Psoas muscle (tissue), 8 donors: ENCODE results near the gene U2AF1. TPM values are rescaled to one million over a fixed set of nuclear protein-coding genes. Genes with fewer than 3 reads are reported as not detected.
"Not testable (repeated sequence)": the region's sequence is repeated elsewhere in the genome, so short reads cannot be mapped to it uniquely, and the experiment has no call there.

ENCODE experiments used
- ATAC-seq, 4 donors: fragments of 200-7000 bp; cut with Tn5 transposase; one replicate each; pipeline ENCODE4 v1.9.1; 2020; ENCODE audit warnings: moderate library complexity in 3 of 4, mild to moderate bottlenecking in 2 of 4
- DNase-seq, 2 donors: peaks; one replicate each; pipeline ENCODE4 v3.0.0-alpha.2; 2020
- H3K27ac ChIP-seq: fragments of 200-600 bp; one replicate; pipeline ENCODE4 v1.8.0; 2022
- H3K27me3 ChIP-seq, 3 donors: fragments of 200-600 bp in 1 of 3; one replicate each; pipeline versions ENCODE4 v1.6.1 to v1.8.0; 2013 to 2022; ENCODE audit warnings: low read length in 2 of 3, mild to moderate bottlenecking in 2 of 3, moderate library complexity in 1 of 3; ENCODE audit not compliant: insufficient read depth in 3 of 3
- H3K36me3 ChIP-seq, 2 donors: fragments of 200-600 bp in 1 of 2; one replicate each; pipeline versions ENCODE4 v1.6.1 to v1.8.0; 2013 to 2022; ENCODE audit warnings: low read depth in 1 of 2, mild to moderate bottlenecking in 1 of 2, moderate library complexity in 1 of 2; ENCODE audit not compliant: insufficient read depth in 1 of 2
- H3K4me1 ChIP-seq: fragments of 200-600 bp; one replicate; pipeline ENCODE4 v1.8.0; 2022
- H3K4me3 ChIP-seq: fragments of 200-600 bp; one replicate; pipeline ENCODE4 v1.8.0; 2022; ENCODE audit warnings: mild to moderate bottlenecking
- H3K9me3 ChIP-seq: fragments of 200-600 bp; one replicate; pipeline ENCODE4 v1.8.0; 2022
- WGBS, 3 donors: extraction: QIAGEN DNeasy Blood & Tissue Kit; methylation state at CpG; one replicate each; pipeline versions ENCODE4 v1.1.6 to v1.1.7; 2013; 5-methylcytosine and 5-hydroxymethylcytosine counted together
- intact Hi-C, 2 donors: fragments of 100-400 bp; cut with DNase I; formaldehyde crosslinking; loops; one replicate each; pipeline versions ENCODE4 v1.11.0 to v1.14.2; 2022
- polyA plus RNA-seq, 3 donors: library from polyadenylated mRNA; stranded (reverse); fragments of 200-250 nt; gene quantifications; one replicate each; pipeline ENCODE4 v1.2.3, GENCODE V29; 2013
- total RNA-seq, 4 donors: library from RNA; stranded (reverse); fragmentation: NEBNext Ultra II Directional in 2 of 4; extraction: Animal tissue kit (Norgen Biotek cat#: 25700) in 2 of 4; gene quantifications; one replicate each; pipeline versions ENCODE4 v1.2.1 to v1.2.4, GENCODE V29; 2021 to 2023
- donor health status: healthy with polysubstance abuse.
- donor health status: DM: no; HTN: no; CAD: no; lungs with moderate emphysema.
- donor health status: Bipolar disorder and iron deficiency.
- donor health status: healthy.
- donor health status: DM: yes; HTN: yes; CAD: no.
- donor health status: DM: no; HTN: no; CAD: no.
- donor health status: DM: no; HTN: no; CAD: no.
- donor health status: DM: yes; HTN: yes; CAD: no.

U2AF1 gene
- total and polyA plus RNA-seq, 7 donors, result 4.9 to 98.7 (median 14.4) TPM

DNA sequence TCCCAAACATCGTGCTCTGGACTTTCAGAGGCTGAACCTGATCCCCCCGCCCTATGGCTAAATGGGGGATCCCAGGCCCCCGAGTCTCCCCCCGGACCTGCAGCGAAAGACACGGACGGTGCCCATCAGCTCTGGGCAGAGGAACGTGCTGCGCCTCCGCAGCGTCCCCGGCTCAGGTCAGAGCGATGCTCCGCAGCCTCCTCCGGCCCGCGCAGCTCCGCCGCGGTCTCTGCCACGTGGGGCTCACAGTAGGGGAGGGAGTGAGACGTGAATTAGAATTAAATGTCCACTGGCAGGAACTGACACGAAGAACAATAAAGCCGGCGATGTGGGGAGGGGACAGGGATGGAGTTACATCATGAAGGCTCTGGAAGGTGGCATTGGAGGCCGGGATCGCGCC is 30.7 kb downstream of the U2AF1 start:
- H3K27me3 ChIP-seq, H3K9me3 ChIP-seq, H3K36me3 ChIP-seq, H3K4me1 ChIP-seq, H3K4me3 ChIP-seq, DNase-seq, ATAC-seq, H3K27ac ChIP-seq, intact Hi-C loops: not testable (repeated sequence)
- WGBS, 3 donors, result 4% methylated on average over 15 of the region's 28 CpGs; no CpG with 5 or more reads in 2 of the 3 donors

DNA sequence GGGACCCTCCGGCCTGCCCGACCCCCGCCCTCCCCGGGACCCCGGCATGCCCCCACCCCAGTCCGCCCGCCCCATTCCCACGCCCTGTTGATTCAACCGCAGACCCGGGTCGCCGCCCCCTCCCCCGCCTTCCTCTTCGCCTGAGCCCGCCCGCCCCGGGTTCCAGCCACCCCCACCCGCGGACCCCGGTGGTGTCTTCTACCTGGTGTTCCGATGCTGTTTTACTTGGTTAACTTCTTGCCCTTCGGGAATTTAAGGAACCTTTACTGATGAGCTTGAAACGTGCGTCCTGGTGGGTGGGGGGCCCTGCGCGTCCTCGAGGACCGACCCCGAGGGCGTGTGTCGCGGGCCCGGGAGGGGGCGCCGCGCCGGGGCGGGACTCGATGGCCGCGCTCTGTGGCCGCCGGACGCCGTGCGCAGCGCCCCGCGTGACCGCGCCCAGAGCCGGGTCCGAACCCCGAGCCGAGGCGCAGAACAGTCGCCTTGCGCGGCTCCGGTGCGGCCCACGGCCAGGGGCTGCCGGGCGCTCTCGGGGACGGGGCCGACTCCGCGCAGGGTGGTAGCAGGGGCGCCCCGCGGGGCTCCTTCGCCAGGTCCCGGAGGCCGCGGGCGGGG is 31.2 kb downstream of the U2AF1 start:
- H3K4me1 ChIP-seq, H3K9me3 ChIP-seq, intact Hi-C loops, H3K4me3 ChIP-seq, ATAC-seq, H3K27me3 ChIP-seq, H3K27ac ChIP-seq, DNase-seq, H3K36me3 ChIP-seq: not testable (repeated sequence)
- no CpG with 5 or more reads among the region's 77 CpGs for WGBS, 3 donors

DNA sequence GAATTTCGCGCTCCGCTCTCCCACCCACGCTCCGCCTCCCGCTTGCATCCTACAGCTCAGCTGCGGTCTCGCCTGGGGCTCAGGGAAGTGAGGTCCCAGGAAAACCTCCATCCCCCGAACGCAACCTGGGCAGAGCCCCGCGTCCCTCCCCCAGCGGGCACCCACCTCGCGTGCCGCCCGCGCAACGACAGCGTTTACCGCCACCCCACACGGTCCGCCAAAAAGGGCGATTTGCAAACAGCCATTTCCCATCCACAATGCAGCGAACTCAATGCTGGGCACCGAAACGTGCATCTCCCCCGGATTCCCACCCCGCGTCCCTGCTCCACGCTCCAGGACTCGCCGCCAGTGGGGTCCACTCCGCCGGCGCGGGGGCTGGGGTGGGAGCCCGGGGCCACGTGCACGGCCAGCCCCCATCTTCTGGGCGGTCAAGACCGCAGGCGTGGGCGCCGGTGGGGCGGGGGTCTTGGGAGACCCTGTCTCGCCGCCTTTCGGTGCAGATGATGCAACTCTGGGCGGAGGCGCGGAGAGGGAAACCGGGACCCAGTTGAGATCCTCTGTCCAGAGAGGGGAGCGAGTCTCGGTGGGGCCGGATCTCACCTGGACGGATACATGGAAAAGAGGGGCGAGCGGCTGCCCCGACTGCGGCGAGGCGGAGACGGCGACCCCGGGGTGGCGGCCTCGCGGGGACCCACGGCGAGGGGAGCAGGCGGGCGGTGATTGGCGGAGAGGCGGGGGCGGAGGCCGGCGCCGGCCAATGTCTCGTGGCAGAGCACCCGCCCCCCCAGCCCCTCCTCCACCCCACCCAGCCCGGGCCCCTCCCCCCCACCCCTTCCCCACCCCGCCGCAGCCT is 32.0 kb downstream of the U2AF1 start, which contains the start of gene CBS:
CBS (minus strand) TSS at position 666 of the 853 bp plus-strand sequence. CDS start 3,642 bp downstream, outside the sequence.
- intact Hi-C loops, H3K27me3 ChIP-seq, H3K36me3 ChIP-seq, H3K4me1 ChIP-seq, DNase-seq, H3K4me3 ChIP-seq, H3K27ac ChIP-seq, H3K9me3 ChIP-seq: not testable (repeated sequence)
- WGBS, 3 donors, result no CpG with 5 or more reads among the region's 84 CpGs
- ATAC-seq, result peak in 3 of 4 donors; percentile 10 to 41 (median 14)

DNA sequence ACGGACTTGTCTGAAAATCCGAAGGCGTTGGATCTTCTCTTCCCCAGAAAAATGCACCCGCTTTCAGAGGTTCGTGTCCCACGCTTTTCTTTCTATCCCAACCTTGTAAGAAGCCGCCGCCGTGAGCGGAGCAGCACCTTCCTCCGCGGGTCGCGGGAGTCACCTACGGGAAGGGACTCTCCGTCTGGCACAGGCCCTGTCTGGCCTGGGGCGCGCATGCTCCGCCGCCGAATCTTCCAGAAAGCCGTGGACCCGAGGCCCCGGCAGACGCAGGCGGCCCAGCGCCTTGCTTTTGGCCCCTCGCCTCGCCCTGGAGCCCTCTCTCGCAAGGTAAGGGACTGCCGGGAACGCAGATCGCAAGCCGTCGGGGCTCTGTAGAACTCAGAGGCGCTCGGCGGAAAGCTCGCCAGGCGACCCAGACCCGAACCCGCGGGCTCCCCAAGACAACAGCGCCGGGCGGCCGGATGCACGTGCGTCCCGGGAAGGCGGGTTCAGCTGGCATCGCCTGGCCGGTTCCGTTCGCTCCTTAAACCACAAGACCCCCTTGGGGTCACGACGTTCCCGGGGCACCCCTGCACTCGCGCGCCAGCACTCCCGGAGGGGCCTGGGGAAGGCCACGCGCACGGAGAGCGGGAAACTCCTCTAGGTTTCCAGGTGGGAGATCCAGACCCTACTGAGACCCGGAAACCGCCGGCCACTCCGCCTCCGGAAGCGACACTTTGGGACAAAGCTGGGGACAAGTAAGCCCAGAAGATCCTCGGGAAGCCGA is 32.8 kb downstream of the U2AF1 start:
- H3K4me1 ChIP-seq, H3K36me3 ChIP-seq, DNase-seq, H3K27me3 ChIP-seq, H3K27ac ChIP-seq, H3K9me3 ChIP-seq, H3K4me3 ChIP-seq, intact Hi-C loops: not testable (repeated sequence)
- no CpG with 5 or more reads among the region's 74 CpGs for WGBS, 3 donors
- ATAC-seq, result peak in 1 of 4 donors; percentile 24

DNA sequence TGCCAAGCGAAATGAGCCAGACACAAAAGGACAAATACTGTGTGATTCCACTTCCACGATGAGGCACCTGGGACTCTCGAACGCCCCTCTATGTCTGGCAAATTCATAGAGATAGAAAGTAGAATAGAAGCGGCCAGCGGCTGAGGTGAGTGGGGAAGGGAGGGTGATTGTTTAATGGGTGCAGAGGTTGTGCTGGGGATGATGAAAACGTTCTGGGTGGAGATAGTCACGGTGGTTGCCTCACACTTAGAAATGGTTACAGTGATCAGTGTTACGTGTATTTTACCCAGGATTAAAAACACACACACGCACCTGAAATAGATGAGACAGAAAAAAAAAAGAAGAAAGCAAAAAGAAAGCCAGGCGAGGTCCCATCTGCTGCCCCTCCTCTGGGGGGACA is 34.6 kb downstream of the U2AF1 start:
- H3K27ac ChIP-seq, H3K9me3 ChIP-seq, ATAC-seq, H3K4me3 ChIP-seq, H3K4me1 ChIP-seq, H3K27me3 ChIP-seq, H3K36me3 ChIP-seq, intact Hi-C loops, DNase-seq: not testable (repeated sequence)
- WGBS, 3 donors, result no CpG with 5 or more reads among the region's 11 CpGs

DNA sequence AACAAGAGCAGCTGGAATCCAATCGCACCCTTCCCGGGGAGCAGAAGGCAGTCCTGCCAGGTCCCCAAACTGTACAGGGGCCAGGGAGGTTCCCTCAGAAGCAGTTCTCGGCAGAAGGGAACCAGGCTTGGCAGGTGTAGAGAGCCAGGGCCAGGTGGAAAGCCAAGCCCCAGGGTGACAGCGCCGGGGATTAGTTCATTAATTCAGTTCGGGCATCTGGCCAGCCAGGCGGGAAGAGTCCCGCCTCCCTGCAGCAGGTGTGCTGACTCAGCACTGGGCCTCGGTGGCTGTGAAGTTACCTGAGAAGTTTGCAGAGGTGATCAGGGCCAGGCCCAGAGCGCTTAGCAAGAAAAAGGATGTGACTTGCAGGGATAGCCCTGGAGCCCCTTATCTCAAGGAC is 37.7 kb downstream of the U2AF1 start:
- H3K9me3 ChIP-seq, DNase-seq, H3K4me3 ChIP-seq, H3K36me3 ChIP-seq, H3K27ac ChIP-seq, H3K27me3 ChIP-seq, intact Hi-C loops, H3K4me1 ChIP-seq, ATAC-seq: not testable (repeated sequence)
- WGBS, 3 donors, result 100% methylated on average over 1 of the region's 10 CpGs; no CpG with 5 or more reads in 2 of the 3 donors

DNA sequence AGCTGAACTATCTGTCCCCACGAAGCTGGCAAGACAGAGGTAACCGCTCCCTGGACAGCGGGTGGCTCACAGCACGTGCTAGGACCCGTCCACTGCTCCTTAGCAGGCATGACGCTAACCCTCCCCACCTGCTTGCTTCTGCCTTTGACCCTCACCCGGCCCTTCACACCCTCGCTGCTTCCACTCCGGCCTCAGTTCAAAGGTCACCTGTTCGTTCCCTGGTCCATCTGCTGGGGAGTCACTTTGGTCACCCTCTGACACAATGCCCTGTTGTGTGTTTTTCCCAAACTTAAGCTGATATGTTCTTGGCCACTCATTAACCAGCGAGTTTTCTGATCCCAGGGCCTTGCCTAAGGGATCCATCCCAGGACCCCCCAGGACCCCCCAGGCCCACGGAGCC is 39.3 kb downstream of the U2AF1 start:
- ATAC-seq, H3K4me3 ChIP-seq, H3K36me3 ChIP-seq, H3K9me3 ChIP-seq, intact Hi-C loops, H3K27me3 ChIP-seq, H3K27ac ChIP-seq, H3K4me1 ChIP-seq: not testable (repeated sequence)
- peak in 1 of 2 donors; percentile 9 for DNase-seq
- WGBS, 3 donors, result 83 to 88% (median 84%) methylated on average over 2 to 4 of the region's 12 CpGs

DNA sequence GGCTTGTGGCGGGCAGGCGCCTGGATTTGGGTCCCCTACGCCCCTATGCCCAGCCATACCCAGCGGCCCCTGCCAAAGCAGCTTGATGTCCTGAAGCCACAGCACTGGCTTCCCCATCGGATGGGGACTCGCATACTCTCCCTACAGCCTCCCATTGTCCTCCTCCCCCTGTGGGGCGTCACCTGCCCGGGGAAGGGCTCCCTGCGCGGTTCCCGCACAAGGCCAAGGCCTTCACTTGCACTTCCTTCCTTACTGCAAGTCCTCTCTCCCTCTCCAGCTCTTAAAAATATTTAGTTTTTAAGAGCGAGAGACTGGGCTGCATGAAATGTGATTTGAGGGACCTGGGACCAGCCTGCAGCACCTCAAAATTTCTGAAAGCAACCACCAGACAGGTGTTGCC is 40.7 kb downstream of the U2AF1 start:
- ATAC-seq, H3K4me3 ChIP-seq, H3K27me3 ChIP-seq, H3K9me3 ChIP-seq, intact Hi-C loops, H3K36me3 ChIP-seq, H3K4me1 ChIP-seq, H3K27ac ChIP-seq: not testable (repeated sequence)
- DNase-seq, result peak in 1 of 2 donors; percentile 32
- WGBS, 3 donors, result 67 to 100% (median 80%) methylated on average over 1 to 8 of the region's 12 CpGs

DNA sequence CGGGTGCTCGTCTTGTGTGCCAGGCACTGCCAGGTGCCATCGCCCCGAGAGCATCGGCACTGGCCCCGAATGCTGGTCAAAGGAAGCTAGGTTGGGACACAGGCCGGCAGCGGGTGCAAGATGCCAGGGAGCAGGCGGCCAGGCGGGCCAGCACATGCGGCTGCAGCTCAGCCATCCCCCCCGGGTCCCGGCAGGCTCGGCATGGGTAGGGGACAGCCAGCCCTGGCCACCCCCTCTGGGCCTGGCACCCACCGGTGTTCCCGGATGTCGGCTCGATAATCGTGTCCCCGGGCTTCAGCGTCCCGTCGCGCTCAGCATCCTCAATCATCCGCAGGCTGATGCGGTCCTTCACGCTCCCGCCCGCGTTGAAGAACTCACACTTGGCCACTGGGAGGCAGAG is 41.4 kb downstream of the U2AF1 start:
- H3K9me3 ChIP-seq, H3K4me3 ChIP-seq, ATAC-seq, H3K4me1 ChIP-seq, H3K27ac ChIP-seq, H3K27me3 ChIP-seq, DNase-seq, H3K36me3 ChIP-seq, intact Hi-C loops: not testable (repeated sequence)
- 42 to 80% (median 62%) methylated on average over 1 to 12 of the region's 30 CpGs for WGBS, 3 donors

DNA sequence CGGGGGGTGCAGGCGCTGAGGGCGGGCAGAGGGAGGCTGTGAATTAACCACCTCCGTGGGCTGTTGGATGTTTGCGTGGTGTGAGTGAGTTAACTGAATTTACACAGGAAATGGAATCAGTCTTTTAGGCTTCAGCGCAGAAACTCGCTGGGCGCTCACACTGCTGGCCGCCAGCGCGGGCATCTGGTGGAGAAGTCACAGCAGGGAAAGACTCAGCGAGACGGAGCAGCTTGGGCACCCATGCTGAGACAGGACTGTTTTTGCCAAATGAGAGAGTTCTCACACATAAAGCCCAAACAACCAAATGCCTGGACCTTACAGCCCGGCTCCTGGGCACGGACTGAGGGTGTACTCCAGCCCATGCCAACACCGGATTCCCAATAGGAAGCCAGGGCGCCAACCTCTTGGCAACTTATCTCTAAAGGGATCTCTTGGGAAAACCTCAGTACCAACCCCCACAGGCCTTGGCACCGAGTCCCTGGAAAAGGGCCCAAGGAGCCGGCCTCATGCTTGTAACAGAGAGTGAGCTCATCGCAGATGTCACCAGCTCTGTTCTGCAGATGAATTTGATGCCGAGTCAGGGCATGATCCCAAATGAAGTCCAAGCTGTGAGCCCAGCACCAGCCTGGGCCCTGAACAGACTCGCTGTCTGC is 43.0 kb downstream of the U2AF1 start:
- ATAC-seq, result peak; percentile 85 to 92 (median 90)
- DNase-seq, result not testable (repeated sequence)

More for the DNA sequence above, 43.0 kb downstream of the U2AF1 start:
- H3K36me3 ChIP-seq, H3K27ac ChIP-seq, H3K4me3 ChIP-seq, H3K4me1 ChIP-seq, intact Hi-C loops, H3K27me3 ChIP-seq, H3K9me3 ChIP-seq: not testable (repeated sequence)
- WGBS, 3 donors, result no CpG with 5 or more reads among the region's 22 CpGs
